Measurements from ENCODE around the gene ZNF311. TPM values are rescaled to one million over a fixed set of nuclear protein-coding genes. Genes with fewer than 3 reads are reported as not detected.
"Not testable (repeated sequence)": the region's sequence is repeated elsewhere in the genome, so short reads cannot be mapped to it uniquely, and the experiment has no call there.

ZNF311 gene
- total RNA-seq, 1 donor from 2014 or later: 8.9 TPM

GRCh38 chr6:28953039-28953584 lies 52.0 kb downstream of the ZNF311 start:
- DNase-seq: no peak

DNA sequence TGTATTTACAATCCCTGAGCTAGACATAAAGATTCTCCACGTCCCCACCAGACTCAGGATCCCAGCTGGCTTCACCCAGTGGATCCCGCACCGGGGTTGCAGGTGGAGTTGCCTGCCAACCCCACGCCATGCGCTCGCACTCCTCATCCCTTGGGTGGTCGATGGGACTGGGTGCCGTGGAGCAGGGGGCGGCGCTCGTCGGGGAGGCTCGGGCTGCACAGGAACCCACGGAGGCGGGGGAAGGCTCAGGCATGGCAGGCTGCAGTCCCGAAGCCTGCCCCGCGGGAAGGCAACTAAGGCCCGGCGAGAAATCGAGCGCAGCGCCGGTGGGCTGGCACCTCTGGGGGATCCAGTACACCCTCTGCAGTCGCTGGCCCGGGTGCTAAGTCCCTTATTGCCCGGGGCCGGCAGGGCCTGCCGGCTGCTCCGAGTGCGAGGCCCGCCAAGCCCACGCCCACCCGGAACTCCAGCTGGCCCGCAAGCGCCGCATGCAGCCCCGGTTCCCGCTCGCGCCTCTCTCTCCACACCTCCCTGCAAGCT lies 55.4 kb downstream of the ZNF311 start:
- not testable (repeated sequence) for DNase-seq

GRCh38 chr6:28948782-28949486 lies 56.2 kb downstream of the ZNF311 start:
- no peak for DNase-seq

- DNase-seq: no peak
These were observed 57.3 kb downstream of the ZNF311 start for GRCh38 chr6:28947831-28948270.

GRCh38 chr6:28947067-28947765 lies 57.9 kb downstream of the ZNF311 start:
- DNase-seq: no peak

DNA sequence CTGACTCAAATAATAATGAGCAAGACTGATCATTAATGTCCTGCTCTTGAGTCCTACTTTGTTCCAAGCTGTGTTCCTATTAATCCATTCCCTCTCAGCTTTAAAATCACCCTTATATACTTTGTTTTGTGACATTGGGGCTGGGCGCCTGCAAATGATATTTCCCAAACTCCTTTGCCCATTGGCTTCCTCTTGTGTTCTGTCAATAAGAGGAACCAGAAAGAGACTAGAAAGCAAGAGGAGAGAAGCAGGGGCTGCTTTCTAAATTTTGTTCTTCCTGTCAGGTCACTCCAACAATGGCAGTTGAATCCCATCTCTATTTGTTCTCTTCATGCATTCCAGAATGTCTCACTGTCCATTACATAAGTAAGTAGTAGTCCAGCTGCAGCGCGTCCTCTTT lies 59.8 kb downstream of the ZNF311 start:
- no peak for DNase-seq

Small RNAs within 50 kb of the gene (small RNA-seq; reads per million reads assigned to genes)
- not detected for gene RN7SL471P

Other genes with a start within 250 kb of the ZNF311 start
- 65.2 TPM for gene TRIM27, start 81.3 kb downstream of the ZNF311 start, total RNA-seq
- gene OR2W1, start 39.9 kb upstream of the ZNF311 start, total RNA-seq: not detected
- gene OR2B3, start 82.0 kb upstream of the ZNF311 start, total RNA-seq: not detected
- not detected for gene OR2J1, start 94.2 kb upstream of the ZNF311 start, total RNA-seq
- not detected for gene OR2J3, start 102.7 kb upstream of the ZNF311 start, total RNA-seq
- gene OR2J2, start 165.6 kb upstream of the ZNF311 start, total RNA-seq: not detected

Measured in occipital lobe (tissue), 3 donors.